ENCODE data around the gene BECN2.

DNA sequence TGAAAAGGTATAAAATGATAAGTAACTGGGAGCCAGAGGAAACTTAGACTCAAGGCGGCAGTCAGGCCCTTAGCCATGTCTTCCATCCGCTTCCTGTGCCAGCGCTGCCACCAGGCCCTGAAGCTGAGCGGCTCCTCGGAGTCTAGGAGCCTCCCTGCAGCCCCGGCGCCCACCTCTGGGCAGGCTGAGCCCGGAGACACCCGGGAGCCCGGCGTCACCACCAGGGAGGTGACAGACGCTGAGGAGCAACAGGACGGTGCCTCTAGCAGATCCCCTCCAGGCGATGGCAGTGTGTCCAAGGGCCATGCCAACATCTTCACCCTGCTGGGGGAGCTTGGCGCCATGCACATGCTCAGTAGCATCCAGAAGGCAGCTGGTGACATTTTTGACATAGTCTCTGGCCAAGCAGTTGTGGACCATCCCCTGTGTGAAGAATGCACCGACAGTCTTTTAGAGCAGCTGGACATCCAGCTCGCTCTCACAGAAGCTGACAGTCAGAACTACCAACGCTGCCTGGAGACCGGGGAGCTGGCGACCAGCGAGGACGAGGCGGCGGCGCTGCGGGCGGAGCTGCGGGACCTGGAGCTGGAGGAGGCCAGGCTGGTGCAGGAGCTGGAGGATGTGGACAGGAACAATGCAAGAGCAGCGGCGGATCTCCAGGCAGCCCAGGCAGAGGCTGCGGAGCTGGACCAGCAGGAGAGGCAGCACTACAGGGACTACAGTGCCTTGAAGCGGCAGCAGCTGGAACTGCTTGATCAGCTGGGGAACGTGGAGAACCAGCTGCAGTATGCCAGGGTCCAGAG, at the start of gene BECN2:
- TF ChIP-seq, protein P1, sequence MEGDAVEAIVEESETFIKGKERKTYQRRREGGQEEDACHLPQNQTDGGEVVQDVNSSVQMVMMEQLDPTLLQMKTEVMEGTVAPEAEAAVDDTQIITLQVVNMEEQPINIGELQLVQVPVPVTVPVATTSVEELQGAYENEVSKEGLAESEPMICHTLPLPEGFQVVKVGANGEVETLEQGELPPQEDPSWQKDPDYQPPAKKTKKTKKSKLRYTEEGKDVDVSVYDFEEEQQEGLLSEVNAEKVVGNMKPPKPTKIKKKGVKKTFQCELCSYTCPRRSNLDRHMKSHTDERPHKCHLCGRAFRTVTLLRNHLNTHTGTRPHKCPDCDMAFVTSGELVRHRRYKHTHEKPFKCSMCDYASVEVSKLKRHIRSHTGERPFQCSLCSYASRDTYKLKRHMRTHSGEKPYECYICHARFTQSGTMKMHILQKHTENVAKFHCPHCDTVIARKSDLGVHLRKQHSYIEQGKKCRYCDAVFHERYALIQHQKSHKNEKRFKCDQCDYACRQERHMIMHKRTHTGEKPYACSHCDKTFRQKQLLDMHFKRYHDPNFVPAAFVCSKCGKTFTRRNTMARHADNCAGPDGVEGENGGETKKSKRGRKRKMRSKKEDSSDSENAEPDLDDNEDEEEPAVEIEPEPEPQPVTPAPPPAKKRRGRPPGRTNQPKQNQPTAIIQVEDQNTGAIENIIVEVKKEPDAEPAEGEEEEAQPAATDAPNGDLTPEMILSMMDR (IDR thresholded peaks at IDR 0.05) = no peak
- no peak for TF ChIP-seq POLR2A (IDR thresholded peaks at IDR 0.05)
